ENCODE results near the gene SLC4A3. TPM values are rescaled to one million over a fixed set of nuclear protein-coding genes. Genes with fewer than 3 reads are reported as not detected.
"Not testable (repeated sequence)": the region's sequence is repeated elsewhere in the genome, so short reads cannot be mapped to it uniquely, and the experiment has no call there.

The SLC4A3 gene
- polyA plus RNA-seq, 1 experiment: 12.1 TPM

DNA sequence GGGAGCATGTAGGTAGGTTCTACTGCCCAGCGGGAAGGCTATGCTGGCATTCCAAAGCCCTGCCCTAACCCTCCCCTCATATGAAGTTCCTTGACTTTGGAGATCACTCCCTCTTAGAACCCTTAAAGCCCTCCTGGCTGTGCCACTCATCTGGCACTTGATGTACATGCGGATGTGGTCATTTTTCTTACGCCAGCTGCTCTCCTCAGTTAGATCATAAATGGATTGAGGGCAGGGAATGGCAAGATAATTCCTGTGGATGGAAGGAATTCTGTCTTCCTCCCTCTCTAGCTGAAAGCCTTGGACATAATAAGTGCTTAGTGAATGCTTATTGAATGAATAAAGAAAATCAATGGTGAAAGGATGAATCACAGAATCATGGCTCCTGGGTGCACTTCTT lies 51.6 kb downstream of the SLC4A3 start:
- POLR2A ChIA-PET: no interaction called here
- DNase-seq (ENCODE audit: low read depth): no peak
- TF ChIP-seq, protein P1, sequence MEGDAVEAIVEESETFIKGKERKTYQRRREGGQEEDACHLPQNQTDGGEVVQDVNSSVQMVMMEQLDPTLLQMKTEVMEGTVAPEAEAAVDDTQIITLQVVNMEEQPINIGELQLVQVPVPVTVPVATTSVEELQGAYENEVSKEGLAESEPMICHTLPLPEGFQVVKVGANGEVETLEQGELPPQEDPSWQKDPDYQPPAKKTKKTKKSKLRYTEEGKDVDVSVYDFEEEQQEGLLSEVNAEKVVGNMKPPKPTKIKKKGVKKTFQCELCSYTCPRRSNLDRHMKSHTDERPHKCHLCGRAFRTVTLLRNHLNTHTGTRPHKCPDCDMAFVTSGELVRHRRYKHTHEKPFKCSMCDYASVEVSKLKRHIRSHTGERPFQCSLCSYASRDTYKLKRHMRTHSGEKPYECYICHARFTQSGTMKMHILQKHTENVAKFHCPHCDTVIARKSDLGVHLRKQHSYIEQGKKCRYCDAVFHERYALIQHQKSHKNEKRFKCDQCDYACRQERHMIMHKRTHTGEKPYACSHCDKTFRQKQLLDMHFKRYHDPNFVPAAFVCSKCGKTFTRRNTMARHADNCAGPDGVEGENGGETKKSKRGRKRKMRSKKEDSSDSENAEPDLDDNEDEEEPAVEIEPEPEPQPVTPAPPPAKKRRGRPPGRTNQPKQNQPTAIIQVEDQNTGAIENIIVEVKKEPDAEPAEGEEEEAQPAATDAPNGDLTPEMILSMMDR (IDR thresholded peaks at IDR 0.05; ENCODE audit: insufficient read depth, low read depth, low read length): no peak
- CTCF ChIA-PET: interaction anchor here (0.7 to 1.1 kb wide), 2 partner anchors 9 to 11 kb away, joined by 3 read pairs; no protein-coding TSS in a partner anchor
- H3K4me3 ChIP-seq (ENCODE audit: low read depth, low read length): no peak overlapping the region
- no peaks in the 10 kb centered on the region for H3K36me3 ChIP-seq (ENCODE audit: control insufficient read depth, insufficient read depth, low read length)
- peaks cover 4% of the 10 kb centered on the region; the same call in 1 of the 2 replicates for H3K27me3 ChIP-seq (ENCODE audit: control insufficient read depth, insufficient read depth, low read length)

DNA sequence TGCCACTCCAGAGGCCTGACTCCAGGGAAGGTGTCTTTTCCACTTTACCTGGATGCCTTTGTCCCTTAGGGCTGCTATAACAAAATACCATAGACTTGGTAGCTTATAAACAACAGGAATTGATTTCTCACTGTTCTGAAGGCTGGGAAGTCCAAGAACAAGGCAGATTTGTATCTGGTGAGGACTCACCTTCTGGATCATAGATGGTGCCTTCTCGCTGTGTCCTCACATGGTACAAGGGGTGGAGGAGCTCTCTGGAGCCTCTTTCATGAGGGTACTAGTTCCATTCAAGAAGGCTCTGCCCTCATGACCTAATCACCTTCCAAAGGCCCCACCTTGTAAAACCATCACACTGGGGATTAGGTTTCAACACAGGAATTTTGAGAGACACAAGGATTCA lies 52.1 kb downstream of the SLC4A3 start:
- POLR2A ChIA-PET: no interaction called here
- Histone ChIP-seq H3K36me3 (ENCODE audit: control insufficient read depth, insufficient read depth, low read length) (no peaks in the 10 kb centered on the region), H3K4me3 (ENCODE audit: low read depth, low read length) (no peak overlapping the region), H3K27me3 (ENCODE audit: control insufficient read depth, insufficient read depth, low read length) (peaks cover 2% of the 10 kb centered on the region; the same call in 1 of the 2 replicates)
- TF ChIP-seq, protein P1 (IDR thresholded peaks at IDR 0.05; ENCODE audit: insufficient read depth, low read depth, low read length): no peak
- CTCF ChIA-PET: interaction anchor here (0.7 to 1.1 kb wide), 2 partner anchors 9 to 10 kb away, joined by 3 read pairs; no protein-coding TSS in a partner anchor
- DNase-seq (ENCODE audit: low read depth): no peak

GRCh38 chr2:219680958-219681693 lies 53.7 kb downstream of the SLC4A3 start:
- H3K4me3 ChIP-seq (ENCODE audit: low read depth, low read length): no peak overlapping the region
- H3K36me3 ChIP-seq (ENCODE audit: control insufficient read depth, insufficient read depth, low read length): no peaks in the 10 kb centered on the region
- ChIA-PET CTCF (interaction anchor here (1.1 to 1.9 kb wide), 6 partner anchors 8 to 142 kb away, joined by 3 to 8 read pairs (median 4); partner anchors contain the start of gene OBSL1), POLR2A (no interaction called here)
- TF ChIP-seq, protein P1 (IDR thresholded peaks at IDR 0.05; ENCODE audit: insufficient read depth, low read depth, low read length): no peak
- no peak for DNase-seq (ENCODE audit: low read depth)
- H3K27me3 ChIP-seq (ENCODE audit: control insufficient read depth, insufficient read depth, low read length): no peaks in the 10 kb centered on the region

DNA sequence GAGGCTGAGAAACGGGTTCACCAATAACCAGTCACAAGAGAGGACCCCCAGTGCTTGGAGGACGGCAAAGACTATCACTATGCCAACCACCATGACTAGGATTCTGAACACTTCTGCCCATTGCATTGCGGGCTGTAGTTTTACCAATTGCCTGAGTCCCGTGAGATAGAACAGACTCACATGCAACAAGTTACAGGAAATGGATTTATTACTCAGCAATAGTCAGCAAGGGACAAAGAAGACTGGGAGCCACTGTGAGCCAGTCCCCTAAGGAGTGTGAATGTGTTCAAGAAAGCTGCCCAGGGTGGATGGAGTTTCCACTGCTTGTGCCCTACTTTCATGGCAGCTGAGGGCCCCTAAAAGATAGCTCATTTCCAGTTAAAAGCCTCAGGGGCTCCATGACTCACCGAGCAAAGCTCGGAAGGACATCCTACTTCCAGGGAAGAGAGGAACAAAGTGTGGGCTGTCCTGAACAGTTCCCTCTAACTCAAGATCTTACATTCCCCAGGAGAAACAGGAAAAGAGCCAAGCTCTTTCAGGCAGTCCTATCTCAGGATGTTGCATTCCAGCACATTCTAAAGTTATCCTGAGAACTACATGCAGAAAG lies 54.4 kb downstream of the SLC4A3 start:
- H3K27me3 ChIP-seq (ENCODE audit: control insufficient read depth, insufficient read depth, low read length): no peaks in the 10 kb centered on the region
- DNase-seq (ENCODE audit: low read depth): no peak
- TF ChIP-seq, protein P1 (IDR thresholded peaks at IDR 0.05; ENCODE audit: insufficient read depth, low read depth, low read length): no peak
- no peaks in the 10 kb centered on the region for H3K36me3 ChIP-seq (ENCODE audit: control insufficient read depth, insufficient read depth, low read length)
- CTCF ChIA-PET: interaction anchor here (1.3 to 1.9 kb wide), 4 partner anchors 22 to 143 kb away, joined by 3 to 8 read pairs (median 4); no protein-coding TSS in a partner anchor
- no peak overlapping the region for H3K4me3 ChIP-seq (ENCODE audit: low read depth, low read length)
- POLR2A ChIA-PET: no interaction called here

- H3K27me3 ChIP-seq (ENCODE audit: control insufficient read depth, insufficient read depth, low read length); H3K4me3 ChIP-seq (ENCODE audit: low read depth, low read length); CTCF ChIA-PET; POLR2A ChIA-PET; DNase-seq (ENCODE audit: low read depth); H3K36me3 ChIP-seq (ENCODE audit: control insufficient read depth, insufficient read depth, low read length): not testable (repeated sequence)
These were observed 56.0 kb downstream of the SLC4A3 start for GRCh38 chr2:219683474-219683873.

All from BJ (cell line).